RCC 7860 (cell line): ENCODE measurements around the gene NFATC1.
"Not testable (repeated sequence)": the region's sequence is repeated elsewhere in the genome, so short reads cannot be mapped to it uniquely, and the experiment has no call there.

ENCODE experiments used
- DNase-seq: peaks from one replicate; pipeline ENCODE4 v3.0.0-alpha.2; 2015; ENCODE audit warnings: low spot score
- FAIRE-seq: peaks from 2 replicates; lab custom pipeline; 2012; peaks lifted over from hg19 to GRCh38; lab: Jason Lieb, UNC

The NFATC1 gene

GRCh38 chr18:79374408-79375171, 21.1 kb upstream of the NFATC1 start:
- DNase-seq (no peak), FAIRE-seq (no peak)

DNA sequence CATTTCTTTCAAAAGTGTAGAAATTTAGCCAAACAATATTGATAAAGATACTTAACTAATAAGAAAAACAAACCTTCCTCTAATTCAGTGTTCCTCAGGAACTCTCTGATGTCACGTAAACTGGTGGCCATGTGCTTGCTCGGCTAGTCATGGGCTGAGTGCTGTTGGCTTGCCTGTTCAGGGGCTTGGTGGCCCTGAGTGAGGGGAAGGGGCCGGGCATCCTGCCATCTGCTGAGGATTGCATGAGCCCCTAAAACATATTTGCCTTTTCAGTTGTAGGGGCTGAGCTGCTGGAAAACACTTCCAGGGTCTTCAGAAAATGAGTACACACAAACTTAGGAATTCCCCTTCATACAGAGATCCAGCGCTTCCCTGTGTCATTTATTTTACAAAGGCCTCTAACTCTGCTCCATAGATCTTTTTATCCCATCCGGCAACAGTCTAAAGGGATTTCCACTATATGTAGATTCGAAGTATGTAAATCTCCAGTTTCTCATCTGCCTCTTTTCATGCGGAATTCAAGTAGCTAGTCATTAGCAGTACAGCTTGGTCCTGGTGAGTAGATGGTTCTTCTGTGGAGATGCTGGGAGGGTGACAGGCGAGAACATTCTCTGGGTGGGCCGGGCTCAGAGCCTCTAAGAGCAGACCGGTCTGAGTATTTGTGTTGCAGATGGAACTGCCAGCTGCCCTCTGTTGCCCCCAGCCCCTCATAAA, 20.1 kb upstream of the NFATC1 start:
- FAIRE-seq, result no peak
- no peak for DNase-seq

GRCh38 chr18:79376661-79377060, 19.1 kb upstream of the NFATC1 start:
- not testable (repeated sequence) for DNase-seq, FAIRE-seq

DNA sequence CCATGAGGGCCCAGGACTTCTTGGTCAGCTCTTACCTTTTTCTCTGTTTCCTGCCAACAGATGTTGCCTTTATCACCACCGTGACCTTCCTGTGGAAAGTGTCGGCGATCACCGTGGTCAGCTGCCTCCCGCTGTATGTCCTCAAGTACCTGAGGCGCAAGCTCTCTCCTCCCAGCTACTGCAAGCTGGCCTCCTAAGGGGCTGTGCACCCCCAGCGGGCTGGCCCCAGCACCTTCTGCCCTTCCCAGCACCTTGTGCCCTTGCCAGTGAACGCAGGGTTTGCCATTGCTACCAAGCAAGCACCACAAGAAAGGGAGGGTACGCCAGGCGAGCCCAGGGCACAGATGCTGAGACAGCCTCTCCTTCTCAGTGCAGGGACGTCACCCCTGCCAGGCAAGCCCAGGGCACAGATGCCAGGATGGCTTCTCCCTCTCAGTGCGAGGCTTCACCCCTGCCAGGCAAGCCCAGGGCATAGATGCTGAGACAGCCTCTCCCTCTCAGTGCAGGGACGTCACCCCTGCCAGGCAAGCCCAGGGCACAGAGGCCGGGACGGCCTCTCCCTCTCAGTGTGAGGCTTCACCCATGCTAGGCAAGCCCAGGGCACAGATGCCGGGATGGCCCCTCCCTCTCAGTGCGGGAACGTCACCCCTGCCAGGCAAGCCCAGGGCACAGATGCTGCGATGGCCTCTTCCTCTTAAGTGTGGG, 18.4 kb upstream of the NFATC1 start:
- DNase-seq (no peak), FAIRE-seq (no peak)

DNA sequence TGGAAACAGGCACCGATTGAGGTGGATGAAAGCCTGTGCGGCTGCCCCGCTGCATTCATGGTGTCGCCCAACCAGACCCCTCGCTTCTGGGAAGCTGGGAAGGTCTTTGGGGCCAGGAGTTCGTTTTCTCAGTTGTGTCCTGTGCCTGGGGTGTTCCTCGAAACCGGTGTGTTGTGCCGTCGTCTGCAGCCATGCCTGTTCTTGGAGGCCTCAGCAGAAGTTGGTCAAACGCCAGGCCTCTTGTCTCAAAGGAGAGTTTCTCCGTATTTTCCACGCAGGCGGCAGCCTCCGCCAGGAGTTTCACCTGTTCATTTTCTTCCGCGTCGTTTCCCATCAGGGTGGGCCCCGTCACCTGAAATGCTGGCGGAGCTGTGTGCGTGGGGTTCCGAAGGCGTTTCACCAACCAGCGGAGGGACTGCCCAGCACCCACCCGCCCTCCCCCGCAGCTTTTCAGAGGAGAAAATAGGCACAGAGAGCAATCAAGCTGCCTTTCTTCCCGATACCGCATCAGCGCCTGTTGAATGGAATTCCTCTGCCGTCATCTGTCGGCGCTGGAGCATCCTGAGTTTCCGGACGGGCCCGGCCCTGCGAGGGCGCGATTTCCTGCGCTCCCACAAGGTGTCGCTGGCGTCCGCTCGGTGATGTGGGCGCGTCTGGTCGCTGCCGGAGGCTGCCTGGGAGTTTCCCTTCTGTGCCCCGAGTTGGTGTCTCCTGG, 17.0 kb upstream of the NFATC1 start:
- FAIRE-seq (no peak), DNase-seq (peak; percentile 13)

GRCh38 chr18:79379251-79379905, 16.4 kb upstream of the NFATC1 start:
- DNase-seq (no peak), FAIRE-seq (no peak)

DNA sequence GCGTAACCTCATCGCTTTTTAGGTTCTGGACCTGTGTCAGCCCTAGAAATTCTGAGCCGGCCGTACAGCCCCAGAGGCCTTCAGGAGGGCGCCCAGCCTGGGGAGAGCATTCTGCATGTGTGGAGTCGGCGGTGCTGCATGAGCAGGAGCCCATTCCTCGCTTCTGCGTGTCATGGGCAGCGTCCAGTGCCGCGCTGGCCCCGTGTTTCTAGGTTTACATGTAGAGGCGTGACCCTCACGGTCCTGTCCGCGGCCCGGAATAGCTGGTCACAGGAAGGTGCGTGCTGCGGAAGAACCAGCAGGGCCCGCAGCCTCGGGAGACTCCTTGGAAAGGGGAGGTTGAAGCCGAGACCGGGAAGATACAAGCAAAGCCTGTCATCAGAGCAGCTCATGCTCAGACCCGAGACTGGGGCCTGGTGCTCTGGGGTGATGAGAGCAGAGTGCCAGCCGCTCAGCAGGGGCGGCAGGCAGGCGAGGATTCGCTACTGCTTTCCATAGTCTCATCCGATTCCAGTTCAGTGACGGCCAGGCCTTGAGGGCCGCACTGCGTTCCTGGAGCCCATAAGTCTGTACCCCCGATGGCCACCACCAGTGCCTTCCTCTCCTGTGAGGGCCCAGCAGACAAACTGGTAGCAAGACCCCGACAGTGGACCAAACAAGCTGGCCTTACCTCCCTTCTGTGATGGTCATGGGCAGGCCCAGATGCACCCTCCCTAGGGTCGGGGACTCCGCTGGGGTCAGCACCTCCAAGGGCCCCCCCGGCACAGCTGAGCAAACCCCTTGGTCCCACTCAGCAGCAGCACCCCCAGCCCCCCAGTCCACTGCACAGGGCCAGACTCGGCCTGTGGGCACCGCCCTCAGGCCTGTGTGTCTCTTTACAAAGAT, 15.6 kb upstream of the NFATC1 start:
- DNase-seq, result no peak
- no peak for FAIRE-seq

- FAIRE-seq (no peak), DNase-seq (no peak)
Observed at GRCh38 chr18:79380816-79381806, 14.6 kb upstream of the NFATC1 start.

- FAIRE-seq (no peak), DNase-seq (no peak)
Observed at GRCh38 chr18:79381811-79382311, 13.9 kb upstream of the NFATC1 start.

- FAIRE-seq, result no peak
- DNase-seq, result no peak
Observed at GRCh38 chr18:79382681-79383387, 12.9 kb upstream of the NFATC1 start.

DNA sequence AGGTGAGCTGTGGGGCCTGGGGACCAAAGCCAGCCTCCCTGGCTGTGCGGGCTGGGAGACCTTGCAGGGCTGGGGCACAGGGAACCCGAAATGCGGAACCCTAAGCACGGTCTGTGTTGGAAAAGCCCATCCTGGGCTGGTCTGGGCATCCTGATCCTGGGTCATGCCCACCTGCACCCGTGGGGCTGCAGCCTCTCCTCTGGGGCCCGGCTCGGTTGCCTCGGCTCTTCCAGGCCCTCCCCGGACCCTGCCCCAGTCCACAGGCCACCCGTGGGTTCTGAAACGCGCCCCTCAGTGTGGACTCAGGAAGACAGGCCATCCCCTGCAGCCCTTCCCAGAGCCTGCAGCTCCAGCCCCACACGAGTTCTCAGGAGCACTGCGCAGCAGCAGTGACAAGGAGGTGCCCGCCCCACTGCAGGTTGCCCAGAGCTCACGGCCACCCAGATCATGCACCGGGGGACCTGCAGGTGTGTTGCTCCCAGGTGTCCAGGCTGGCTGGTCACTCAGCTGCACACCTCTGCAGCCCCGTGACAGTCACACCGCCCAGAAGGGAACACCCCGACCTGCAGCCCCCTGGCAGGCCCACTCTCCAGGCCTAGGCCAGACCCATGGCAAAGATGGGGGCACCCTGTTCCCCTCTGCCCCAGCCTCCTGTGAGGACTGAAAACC, 12.2 kb upstream of the NFATC1 start:
- FAIRE-seq, result no peak

GRCh38 chr18:79384151-79384807, 11.5 kb upstream of the NFATC1 start:
- no peak for FAIRE-seq
- no peak for DNase-seq

More for the DNA sequence above, 12.2 kb upstream of the NFATC1 start:
- no peak for DNase-seq

DNA sequence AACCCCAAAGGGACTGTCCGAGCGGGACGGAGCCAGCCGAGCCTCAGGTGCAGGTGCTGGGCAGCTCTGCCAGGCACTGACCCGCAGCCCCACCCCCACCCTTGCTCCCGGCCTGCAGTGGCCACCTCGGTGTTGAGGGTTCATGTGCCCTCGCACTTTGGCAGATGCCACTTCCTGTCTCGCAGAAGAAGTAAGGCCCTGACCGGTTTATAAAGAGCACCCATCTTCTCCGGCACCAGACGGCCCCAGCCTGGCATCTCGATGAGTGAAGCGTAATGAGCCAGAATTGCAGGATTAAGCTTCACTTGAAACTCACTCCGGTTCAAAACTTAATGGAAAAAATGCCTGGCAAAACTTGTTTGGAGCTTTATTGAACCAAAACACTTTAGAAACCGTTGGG, 10.9 kb upstream of the NFATC1 start:
- DNase-seq, result no peak
- no peak for FAIRE-seq

DNA sequence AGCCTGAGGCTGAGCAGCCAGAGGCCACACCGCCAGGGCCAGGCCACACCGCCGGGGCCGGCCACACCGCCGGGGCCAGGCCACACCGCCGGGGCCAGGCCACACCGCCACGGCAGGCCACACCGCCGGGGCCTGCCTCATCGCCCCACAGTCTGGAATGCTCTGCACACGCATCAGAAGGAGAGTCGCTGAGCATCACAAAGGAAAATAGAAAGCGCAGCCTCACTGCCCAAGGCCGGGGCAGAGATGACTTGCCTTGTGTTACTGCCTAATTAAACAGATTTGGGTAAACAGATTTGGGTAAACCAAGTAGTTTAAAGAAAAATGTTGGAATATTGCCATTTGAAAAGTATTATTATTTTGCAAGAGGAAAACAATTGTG, 10.4 kb upstream of the NFATC1 start:
- no peak for FAIRE-seq
- no peak for DNase-seq

DNA sequence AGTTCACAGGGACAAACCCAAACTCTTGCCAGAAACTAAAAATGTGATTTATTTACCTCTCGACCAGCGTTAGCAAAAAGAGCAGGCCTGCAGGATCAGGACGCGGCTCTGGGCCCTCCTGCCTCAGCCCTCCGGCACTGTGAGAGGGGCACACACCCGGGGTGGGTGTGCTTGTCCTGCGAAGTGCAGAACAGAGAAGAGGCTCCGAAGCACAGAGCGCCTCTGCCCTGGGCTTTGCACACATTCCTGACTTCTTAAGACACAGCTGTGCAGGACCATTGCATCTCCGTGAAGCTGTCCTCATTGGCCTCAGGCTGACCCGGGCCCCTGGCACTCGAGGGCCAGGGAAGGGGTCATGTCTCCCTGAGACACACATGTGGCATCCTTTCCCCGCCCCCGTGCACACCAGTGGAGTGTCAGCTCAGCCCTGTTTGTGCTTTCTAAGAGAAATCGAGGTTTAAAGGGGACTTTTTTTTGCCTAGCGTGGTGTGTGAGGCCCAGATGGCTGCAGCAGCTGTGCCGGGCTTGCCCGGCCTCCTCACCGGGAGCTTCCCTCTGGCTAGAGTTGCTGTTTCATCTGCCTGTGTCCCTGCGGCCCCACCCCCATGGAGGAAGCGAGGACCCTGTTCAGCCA, 9.9 kb upstream of the NFATC1 start:
- FAIRE-seq (no peak), DNase-seq (no peak)

- no peak for FAIRE-seq
- no peak for DNase-seq
Observed at GRCh38 chr18:79386547-79386946, 9.2 kb upstream of the NFATC1 start.
